ENCODE data around the gene GIMAP2.
A peak's percentile ranks its signal among the peaks of the same experiment; 100 is the strongest.
"Not testable (repeated sequence)": the region's sequence is repeated elsewhere in the genome, so short reads cannot be mapped to it uniquely, and the experiment has no call there.

The GIMAP2 gene

DNA sequence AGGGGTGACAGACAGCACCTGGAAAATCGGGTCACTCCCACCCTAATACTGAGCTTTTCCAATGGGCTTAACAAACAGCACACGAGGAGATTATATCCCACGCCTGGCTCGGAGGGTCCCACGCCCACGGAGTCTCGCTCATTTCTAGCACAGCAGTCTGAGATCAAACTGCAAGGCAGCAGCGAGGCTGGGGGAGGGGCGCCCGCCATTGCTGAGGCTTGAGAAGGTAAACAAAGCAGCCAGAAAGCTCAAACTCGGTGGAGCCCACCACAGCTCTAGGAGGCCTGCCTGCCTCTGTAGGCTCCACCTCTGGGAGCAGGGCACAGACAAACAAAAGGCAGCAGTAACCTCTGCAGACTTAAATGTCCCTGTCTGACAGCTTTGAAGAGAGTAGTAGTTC is 6.9 kb upstream of the GIMAP2 start:
- DNase-seq: not testable (repeated sequence)

DNA sequence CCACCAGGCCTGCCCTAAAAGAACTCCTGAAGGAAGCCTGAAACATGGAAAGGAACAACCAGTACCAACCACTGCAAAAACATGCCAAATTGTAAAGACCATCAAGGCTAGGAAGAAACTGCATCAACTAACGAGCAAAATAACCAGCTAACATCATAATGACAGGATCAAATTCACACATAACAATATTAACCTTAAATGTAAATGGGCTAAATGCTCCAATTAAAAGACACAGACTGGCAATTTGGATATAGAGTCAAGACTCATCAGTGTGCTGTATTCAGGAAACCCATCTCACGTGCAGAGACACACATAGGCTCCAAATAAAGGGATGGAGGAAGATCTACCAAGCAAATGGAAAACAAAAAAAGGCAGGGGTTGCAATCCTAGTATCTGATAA is 5.1 kb upstream of the GIMAP2 start:
- DNase-seq: not testable (repeated sequence)

GRCh38 chr7:150686030-150686631 is 625 bp downstream of the GIMAP2 start:
- no peak for DNase-seq

GRCh38 chr7:150688630-150689029 is 3.1 kb downstream of the GIMAP2 start:
- no peak for DNase-seq

- DNase-seq: no peak
Measured at GRCh38 chr7:150695654-150696053, 10.1 kb downstream of the GIMAP2 start.

DNA sequence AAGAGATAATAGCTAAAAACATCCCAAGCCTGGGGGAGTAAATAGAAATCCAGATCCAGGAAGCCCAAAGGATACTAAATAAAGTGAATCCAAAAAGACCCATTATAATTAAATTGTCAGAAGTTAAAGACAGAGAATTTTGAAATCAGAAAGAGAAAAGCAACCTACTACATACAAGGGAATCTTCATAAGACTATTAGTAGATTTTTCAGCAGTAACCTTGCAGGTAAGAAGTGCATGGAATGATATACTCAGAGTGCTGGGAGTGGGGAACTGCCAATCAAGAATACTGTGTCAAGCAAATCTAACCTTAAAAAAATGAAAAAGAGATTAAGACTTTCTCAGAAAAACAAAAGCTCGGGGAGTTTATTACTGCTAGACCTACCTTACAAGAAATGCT is 17.7 kb downstream of the GIMAP2 start:
- no peak for DNase-seq

GRCh38 chr7:150715293-150715692 is 29.8 kb downstream of the GIMAP2 start:
- DNase-seq: no peak

DNA sequence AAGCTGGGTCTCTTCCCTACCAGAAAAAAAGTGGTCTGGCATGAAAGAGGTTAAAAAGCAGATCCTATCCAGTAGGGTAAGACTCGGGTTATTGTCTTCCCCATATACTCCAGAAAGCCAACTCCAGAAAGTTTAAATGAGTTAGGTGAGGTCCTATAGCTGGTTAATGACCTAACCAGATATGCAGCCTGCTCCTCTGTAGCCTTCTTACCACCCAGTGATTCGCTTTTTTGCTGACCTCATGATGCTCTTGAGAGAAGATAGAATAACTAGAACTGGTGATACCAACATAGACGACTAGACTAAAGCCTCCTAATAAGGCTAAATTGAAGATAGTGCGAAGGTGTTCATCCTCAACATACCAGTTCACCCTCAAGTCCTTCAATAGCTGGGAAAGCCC is 30.2 kb downstream of the GIMAP2 start:
- no peak for DNase-seq

DNA sequence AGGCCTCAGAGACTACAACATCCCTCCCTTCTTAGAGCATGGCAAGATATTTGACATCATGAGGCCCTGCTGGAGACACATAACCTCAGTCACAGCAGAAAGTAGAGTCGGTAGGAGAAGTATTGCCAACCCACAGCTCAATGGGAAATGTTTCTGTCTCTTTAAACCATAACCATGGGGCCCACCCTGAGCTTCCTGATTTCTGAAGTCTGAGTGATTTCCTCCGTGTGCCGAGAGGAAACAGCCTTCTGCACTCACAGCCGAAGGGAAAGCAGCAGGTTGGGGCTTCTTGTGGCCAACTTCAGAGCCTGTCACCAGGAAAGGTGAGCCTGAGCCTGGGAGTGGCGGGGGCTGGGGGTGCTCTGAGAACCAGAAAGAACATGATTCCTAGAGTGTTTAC is 30.9 kb downstream of the GIMAP2 start, which contains the start of gene GIMAP1:
Gene GIMAP1, plus strand, starts transcription at position 246 of the 400 bp plus-strand sequence. CDS start 2,435 bp downstream, outside the sequence.
- DNase-seq: peak; percentile 59 to 73

GRCh38 chr7:150716939-150717338 is 31.4 kb downstream of the GIMAP2 start:
- DNase-seq: no peak

GRCh38 chr7:150717814-150718420 is 32.4 kb downstream of the GIMAP2 start:
- no peak for DNase-seq

DNA sequence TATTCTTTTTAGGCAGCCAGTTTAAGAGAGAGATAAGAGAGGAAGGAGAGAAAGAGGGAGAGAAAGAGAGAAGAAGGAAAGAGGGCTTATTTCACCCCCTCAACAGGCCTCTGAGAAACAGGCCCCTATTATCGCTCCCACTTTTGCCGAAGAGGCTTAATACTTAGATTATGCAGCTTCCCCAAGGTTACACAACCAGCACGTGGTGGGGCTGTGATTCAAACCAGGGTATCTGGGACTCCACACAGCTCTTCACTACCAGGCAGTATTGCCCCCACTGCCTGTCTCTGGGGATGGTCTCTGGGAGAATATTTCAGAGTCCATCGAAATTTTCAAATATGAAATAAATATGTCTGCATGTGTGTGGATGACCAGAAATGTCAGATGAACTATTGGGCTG is 33.9 kb downstream of the GIMAP2 start:
- DNase-seq: no peak

DNA sequence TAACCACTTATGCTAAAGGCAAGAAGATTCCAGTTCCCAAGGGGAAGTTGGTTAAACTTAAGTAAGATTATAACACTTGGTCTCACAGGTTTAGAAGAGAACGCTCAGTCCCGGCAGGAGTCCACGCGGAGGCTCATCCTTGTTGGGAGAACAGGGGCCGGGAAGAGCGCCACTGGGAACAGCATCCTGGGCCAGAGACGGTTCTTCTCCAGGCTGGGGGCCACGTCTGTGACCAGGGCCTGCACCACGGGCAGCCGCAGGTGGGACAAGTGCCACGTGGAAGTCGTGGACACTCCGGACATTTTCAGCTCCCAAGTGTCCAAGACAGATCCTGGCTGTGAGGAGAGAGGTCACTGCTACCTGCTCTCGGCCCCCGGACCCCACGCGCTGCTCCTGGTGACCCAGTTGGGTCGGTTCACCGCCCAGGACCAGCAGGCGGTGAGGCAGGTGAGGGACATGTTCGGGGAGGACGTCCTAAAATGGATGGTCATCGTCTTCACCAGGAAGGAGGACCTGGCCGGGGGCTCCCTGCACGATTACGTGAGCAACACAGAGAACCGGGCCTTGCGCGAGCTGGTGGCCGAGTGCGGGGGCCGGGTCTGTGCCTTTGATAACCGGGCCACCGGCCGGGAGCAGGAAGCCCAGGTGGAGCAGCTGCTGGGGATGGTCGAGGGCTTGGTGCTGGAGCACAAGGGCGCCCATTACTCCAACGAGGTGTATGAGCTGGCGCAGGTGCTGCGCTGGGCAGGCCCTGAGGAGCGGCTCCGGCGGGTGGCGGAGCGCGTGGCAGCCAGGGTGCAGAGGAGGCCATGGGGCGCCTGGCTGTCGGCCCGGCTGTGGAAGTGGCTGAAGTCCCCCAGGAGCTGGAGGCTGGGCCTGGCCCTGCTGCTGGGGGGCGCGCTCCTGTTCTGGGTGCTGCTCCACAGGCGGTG is 34.7 kb downstream of the GIMAP2 start:
- no peak for DNase-seq

- no peak for DNase-seq
Measured at GRCh38 chr7:150721970-150722373, 36.5 kb downstream of the GIMAP2 start.

DNA sequence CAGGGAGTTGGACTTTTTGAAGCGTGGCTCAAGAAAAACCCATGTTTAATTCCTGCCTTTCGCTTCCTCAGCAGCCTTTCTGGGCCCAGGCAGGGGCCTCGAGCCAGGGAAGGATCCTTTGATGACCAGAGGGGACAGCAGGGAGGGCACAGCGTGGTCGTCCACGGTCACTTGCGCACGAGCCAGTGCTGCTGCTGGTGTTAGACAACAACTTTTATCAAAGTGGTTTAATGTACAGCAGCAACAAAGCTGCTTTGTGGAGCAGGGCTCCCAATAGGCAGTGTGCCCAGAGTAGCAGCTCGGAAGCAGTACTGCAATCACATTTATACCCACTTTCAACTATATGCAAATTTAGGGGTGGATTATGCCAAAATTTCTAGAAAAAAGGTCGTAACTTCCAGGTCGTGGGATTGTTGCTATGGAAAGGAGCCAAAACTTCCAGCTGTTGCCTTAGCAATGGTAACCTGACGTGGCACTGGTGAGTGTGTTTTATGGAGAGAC is 37.0 kb downstream of the GIMAP2 start:
- no peak for DNase-seq

GRCh38 chr7:150723467-150723866 is 38.0 kb downstream of the GIMAP2 start:
- no peak for DNase-seq

- no peak for DNase-seq
Measured at GRCh38 chr7:150727381-150727780, 41.9 kb downstream of the GIMAP2 start.

DNA sequence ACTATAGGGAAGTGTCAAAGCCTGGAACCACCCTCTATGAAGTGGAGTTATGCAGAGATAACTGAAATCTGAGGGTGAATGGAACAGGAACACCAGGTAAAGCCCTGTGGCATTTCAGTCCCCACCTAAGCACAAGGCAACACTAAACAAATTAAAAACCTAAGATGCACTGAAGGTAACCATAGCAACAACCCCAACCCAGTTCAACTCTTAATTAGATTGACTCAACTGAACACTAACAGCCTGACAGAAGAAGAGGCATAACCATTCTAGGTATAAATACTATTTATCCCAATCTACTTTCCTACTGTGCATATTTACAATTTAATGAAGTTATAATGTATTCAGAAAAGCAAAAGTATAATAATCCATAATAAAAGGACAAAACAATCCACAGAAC is 42.5 kb downstream of the GIMAP2 start:
- DNase-seq: no peak

DNA sequence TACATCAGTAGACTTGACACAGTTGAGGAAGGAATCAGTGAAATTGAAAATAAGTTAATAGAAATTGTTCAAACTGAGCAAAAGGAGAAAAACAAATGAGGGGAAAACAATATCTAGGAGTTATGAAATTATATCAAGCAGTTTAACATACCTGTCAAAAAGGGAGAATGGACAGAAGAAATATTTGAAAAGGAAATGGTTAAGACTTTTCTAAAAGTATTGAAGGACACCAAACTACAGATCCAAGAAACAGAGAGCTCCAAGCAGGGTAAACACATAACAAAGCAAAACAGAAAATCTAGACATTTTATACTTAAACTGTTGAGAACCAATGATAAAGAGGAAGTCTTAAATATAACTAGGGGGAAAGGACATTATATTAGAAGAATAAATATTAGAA is 43.1 kb downstream of the GIMAP2 start:
- DNase-seq: no peak

GRCh38 chr7:150731916-150732315 is 46.4 kb downstream of the GIMAP2 start:
- DNase-seq: peak in 1 of 2 donors; percentile 44

DNA sequence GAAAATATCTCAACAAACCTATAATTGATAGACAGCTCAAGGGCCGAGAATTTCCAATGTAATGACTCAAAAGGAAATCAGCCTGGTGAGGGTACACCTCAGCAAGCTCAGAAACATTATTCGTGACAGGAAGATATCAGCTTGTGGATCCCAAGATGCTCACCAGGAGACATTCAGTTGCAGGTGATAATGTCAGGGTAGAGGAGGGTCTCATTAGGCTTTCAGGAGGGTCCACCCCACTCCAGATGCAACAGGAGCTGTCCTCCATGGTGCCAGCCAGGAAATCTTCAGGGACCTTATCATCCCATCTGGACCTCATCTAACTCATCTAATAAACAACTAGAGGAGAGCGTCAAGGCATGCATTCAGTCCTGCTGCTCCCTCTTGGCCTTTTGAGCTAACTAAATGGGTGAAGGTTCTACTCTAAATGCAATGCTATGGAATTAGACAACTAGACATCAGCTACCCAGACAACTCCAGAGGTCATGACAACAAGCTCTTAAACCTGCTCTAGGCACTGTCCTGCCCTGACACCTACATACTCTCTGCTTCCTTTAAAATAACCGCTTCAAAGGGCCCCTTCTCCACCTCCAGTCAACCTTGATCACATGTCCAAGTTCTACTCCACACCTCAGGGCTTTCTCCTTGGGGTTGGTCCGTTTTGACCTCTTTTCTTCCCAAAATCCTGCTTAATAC is 47.4 kb downstream of the GIMAP2 start:
- DNase-seq: no peak

GRCh38 chr7:150733482-150734095 is 48.1 kb downstream of the GIMAP2 start:
- DNase-seq: no peak
